HG02852 (cell line): ENCODE measurements around the gene GRIPAP1.

Experiments
- ATAC-seq: cut with Tn5 transposase; IDR thresholded peaks from one replicate; pipeline ENCODE4 v1.9.1; 2021; ENCODE audit warnings: mild to moderate bottlenecking, moderate library complexity; ENCODE audit not compliant: unreplicated experiment

The GRIPAP1 gene

DNA sequence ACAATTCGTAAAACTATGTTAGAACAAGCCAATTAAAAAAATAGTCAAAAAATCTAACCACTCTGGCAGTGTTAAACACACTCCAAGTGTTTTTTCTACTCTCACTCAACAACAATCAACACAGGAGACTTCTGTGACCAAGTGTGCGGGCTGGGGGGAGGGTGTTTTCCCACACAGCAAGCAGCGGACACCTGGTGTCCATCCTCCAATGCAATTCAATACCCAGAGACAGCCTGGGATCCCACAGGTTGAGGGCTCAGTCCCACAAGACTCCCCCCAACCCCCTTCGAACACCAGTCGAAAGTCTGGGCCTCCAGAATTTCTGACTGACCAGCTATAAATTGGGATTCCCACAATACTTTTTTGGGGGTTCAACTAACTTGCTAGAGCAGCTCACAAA, 74.9 kb downstream of the GRIPAP1 start:
- no peak for ATAC-seq

DNA sequence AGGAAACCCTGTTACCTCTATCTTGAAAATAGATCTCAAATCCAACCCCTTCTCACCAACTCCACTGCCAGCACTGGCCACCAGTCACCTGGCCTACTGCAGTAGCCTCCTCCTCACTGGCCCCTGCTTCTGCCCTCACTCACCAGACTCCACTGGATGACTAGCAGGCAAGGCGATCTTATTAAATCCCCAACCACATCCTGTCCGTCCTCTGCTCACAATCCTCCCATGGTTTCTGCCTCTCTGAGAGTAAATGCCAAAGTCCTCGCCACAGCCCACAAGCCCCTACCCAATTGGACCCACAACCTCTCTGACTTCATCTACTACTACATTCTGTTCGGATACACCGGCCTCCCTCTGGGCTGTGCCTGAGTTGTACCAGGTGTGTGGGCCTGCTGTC, 77.8 kb downstream of the GRIPAP1 start:
- ATAC-seq = no peak

DNA sequence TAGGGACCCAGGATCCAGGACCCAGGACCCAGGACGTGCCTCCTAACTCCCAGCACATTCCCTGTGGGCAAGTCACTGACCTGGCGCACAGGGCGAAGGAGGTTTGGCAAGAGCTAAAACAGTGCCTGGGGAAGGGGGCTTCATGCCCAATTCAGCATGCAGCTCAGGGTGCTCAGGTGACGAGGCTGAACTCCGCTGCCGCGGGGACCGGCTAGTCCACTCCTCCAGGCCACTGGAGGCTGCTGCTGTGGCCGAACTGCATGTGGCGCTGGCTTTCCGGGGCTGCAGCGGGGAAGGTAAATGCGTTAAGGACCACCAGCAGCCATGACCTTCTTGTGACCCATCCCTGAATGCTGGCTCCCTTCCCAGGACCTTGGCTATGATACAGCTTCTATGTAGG, 78.3 kb downstream of the GRIPAP1 start:
- no peak for ATAC-seq
